GM23338 (cell line): ENCODE results near the gene NFS1. TPM values are rescaled to one million over a fixed set of nuclear protein-coding genes. Genes with fewer than 3 reads are reported as not detected.

Experiments
- CREB1 ChIP-seq: fragments of 250-450 bp; sonication (Bioruptor Pico); IDR thresholded peaks from 2 replicates; pipeline ENCODE4 v1.5.0; 2020; ENCODE audit warnings: low read depth, mild to moderate bottlenecking, moderate library complexity
- EZH2phosphoT487 ChIP-seq: fragments of 200-600 bp; sonication (generic); IDR thresholded peaks from one replicate; pipeline ENCODE4 v1.8.1; 2018; ENCODE audit warnings: antibody characterized with exemption; ENCODE audit not compliant: unreplicated experiment
- STAT1 ChIP-seq: IDR thresholded peaks from one replicate; pipeline ENCODE4 v1.6.1; 2016; ENCODE audit warnings: antibody characterized with exemption; ENCODE audit not compliant: unreplicated experiment
- polyA plus RNA-seq: library from polyadenylated mRNA; unstranded; fragments of >200 nt; fragmentation: Nextera tagmentation; extraction: Ambion mirVana; gene quantifications from 2 replicates; pipeline ENCODE4 v1.2.1, GENCODE V29; 2016
- total RNA-seq: library from RNA; depleted of rRNA; stranded (reverse); fragments of >200 nt; shearing (Covaris generic); gene quantifications from 2 replicates; pipeline ENCODE4 v1.2.3, GENCODE V29; 2014
- TF ChIP-seq, protein P1 (sequence below): fragments of 250-450 bp; sonication (Bioruptor Pico); IDR thresholded peaks from 2 replicates; pipeline ENCODE4 v1.5.0; 2020; ENCODE audit warnings: mild to moderate bottlenecking, moderate library complexity
- TF ChIP-seq, protein P2 (sequence below), 2 experiments: fragments of 200-600 bp in 1 of 2; sonication (generic) in 1 of 2; conservative IDR thresholded peaks; 2 replicates each; pipeline versions ENCODE4 v1.5.1 to v1.6.1; 2016 to 2017; ENCODE audit warnings: antibody characterized with exemption in 2 of 2, low read depth in 2 of 2, mild to moderate bottlenecking in 2 of 2, moderate library complexity in 1 of 2
- TF ChIP-seq, protein P3 (sequence below): IDR thresholded peaks from 2 replicates; pipeline ENCODE4 v1.6.1; 2016; ENCODE audit warnings: antibody characterized with exemption

The NFS1 gene
- total and polyA plus RNA-seq, 2 experiments from 2014 or later: 22.8 to 35.7 TPM

DNA sequence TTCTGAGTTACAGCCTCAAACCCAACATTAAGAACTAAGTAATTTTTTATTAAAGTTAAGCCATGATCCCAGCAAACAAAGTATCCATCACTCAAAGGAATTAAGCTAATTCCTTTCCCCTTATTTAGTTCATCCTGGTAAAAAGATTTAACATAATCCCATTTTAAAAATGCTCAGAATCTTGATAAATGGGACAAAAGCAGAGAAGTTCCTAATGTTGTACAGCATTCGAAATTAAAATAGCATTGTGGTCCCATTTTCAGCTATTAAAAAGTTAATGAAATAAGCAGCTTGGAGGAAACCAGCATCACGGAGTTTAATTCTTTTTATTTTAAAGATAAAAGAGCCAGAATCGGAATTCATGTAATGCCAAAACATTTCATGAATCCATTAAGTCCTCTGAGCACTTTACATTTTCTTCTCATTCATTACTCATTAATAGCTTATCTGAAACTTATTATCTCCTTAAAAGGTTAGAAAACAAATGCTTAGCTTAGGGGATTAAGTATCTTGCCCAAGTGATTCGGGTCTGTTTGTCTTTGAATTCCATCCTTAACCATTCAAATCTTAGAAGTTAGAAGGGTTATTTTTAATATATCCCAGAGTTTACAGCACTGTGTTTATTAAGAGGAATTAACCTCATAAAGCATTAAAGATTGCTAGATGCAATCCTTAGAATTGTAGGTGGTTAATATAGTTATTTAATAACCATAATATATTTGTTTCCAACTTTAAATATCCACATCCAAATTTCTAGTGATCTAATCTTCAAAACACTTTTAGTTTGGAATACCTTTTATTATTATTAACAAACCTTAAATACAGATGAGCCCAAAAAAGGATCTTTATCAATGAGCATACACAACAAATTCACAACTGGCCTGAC is 31.7 kb upstream of the NFS1 start (continued):
- TF ChIP-seq, protein P1, sequence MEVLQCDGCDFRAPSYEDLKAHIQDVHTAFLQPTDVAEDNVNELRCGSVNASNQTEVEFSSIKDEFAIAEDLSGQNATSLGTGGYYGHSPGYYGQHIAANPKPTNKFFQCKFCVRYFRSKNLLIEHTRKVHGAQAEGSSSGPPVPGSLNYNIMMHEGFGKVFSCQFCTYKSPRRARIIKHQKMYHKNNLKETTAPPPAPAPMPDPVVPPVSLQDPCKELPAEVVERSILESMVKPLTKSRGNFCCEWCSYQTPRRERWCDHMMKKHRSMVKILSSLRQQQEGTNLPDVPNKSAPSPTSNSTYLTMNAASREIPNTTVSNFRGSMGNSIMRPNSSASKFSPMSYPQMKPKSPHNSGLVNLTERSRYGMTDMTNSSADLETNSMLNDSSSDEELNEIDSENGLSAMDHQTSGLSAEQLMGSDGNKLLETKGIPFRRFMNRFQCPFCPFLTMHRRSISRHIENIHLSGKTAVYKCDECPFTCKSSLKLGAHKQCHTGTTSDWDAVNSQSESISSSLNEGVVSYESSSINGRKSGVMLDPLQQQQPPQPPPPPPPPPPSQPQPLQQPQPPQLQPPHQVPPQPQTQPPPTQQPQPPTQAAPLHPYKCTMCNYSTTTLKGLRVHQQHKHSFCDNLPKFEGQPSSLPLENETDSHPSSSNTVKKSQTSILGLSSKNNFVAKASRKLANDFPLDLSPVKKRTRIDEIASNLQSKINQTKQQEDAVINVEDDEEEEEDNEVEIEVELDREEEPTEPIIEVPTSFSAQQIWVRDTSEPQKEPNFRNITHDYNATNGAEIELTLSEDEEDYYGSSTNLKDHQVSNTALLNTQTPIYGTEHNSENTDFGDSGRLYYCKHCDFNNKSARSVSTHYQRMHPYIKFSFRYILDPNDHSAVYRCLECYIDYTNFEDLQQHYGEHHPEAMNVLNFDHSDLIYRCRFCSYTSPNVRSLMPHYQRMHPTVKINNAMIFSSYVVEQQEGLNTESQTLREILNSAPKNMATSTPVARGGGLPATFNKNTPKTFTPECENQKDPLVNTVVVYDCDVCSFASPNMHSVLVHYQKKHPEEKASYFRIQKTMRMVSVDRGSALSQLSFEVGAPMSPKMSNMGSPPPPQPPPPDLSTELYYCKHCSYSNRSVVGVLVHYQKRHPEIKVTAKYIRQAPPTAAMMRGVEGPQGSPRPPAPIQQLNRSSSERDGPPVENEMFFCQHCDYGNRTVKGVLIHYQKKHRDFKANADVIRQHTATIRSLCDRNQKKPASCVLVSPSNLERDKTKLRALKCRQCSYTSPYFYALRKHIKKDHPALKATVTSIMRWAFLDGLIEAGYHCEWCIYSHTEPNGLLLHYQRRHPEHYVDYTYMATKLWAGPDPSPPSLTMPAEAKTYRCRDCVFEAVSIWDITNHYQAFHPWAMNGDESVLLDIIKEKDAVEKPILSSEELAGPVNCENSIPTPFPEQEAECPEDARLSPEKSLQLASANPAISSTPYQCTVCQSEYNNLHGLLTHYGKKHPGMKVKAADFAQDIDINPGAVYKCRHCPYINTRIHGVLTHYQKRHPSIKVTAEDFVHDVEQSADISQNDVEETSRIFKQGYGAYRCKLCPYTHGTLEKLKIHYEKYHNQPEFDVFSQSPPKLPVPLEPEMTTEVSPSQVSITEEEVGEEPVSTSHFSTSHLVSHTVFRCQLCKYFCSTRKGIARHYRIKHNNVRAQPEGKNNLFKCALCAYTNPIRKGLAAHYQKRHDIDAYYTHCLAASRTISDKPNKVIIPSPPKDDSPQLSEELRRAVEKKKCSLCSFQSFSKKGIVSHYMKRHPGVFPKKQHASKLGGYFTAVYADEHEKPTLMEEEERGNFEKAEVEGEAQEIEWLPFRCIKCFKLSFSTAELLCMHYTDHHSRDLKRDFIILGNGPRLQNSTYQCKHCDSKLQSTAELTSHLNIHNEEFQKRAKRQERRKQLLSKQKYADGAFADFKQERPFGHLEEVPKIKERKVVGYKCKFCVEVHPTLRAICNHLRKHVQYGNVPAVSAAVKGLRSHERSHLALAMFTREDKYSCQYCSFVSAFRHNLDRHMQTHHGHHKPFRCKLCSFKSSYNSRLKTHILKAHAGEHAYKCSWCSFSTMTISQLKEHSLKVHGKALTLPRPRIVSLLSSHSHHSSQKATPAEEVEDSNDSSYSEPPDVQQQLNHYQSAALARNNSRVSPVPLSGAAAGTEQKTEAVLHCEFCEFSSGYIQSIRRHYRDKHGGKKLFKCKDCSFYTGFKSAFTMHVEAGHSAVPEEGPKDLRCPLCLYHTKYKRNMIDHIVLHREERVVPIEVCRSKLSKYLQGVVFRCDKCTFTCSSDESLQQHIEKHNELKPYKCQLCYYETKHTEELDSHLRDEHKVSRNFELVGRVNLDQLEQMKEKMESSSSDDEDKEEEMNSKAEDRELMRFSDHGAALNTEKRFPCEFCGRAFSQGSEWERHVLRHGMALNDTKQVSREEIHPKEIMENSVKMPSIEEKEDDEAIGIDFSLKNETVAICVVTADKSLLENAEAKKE: no peak
- TF ChIP-seq, protein P2, sequence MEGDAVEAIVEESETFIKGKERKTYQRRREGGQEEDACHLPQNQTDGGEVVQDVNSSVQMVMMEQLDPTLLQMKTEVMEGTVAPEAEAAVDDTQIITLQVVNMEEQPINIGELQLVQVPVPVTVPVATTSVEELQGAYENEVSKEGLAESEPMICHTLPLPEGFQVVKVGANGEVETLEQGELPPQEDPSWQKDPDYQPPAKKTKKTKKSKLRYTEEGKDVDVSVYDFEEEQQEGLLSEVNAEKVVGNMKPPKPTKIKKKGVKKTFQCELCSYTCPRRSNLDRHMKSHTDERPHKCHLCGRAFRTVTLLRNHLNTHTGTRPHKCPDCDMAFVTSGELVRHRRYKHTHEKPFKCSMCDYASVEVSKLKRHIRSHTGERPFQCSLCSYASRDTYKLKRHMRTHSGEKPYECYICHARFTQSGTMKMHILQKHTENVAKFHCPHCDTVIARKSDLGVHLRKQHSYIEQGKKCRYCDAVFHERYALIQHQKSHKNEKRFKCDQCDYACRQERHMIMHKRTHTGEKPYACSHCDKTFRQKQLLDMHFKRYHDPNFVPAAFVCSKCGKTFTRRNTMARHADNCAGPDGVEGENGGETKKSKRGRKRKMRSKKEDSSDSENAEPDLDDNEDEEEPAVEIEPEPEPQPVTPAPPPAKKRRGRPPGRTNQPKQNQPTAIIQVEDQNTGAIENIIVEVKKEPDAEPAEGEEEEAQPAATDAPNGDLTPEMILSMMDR (conservative IDR thresholded peaks at IDR 0.05; ENCODE audit: low read depth in 2 of 2): no peak
- TF ChIP-seq, protein P3, sequence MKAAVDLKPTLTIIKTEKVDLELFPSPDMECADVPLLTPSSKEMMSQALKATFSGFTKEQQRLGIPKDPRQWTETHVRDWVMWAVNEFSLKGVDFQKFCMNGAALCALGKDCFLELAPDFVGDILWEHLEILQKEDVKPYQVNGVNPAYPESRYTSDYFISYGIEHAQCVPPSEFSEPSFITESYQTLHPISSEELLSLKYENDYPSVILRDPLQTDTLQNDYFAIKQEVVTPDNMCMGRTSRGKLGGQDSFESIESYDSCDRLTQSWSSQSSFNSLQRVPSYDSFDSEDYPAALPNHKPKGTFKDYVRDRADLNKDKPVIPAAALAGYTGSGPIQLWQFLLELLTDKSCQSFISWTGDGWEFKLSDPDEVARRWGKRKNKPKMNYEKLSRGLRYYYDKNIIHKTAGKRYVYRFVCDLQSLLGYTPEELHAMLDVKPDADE: no peak
- TF ChIP-seq CREB1 (CRISPR knock-in tag) (no peak), STAT1 (no peak), EZH2phosphoT487 (no peak)
